HG03175 (cell line): ENCODE results near the gene PPP1R12B.
"Not testable (repeated sequence)": the region's sequence is repeated elsewhere in the genome, so short reads cannot be mapped to it uniquely, and the experiment has no call there.

Source experiments
- ATAC-seq: cut with Tn5 transposase; IDR thresholded peaks from one replicate; pipeline ENCODE4 v1.9.1; 2021; ENCODE audit warnings: mild to moderate bottlenecking, moderate library complexity; ENCODE audit not compliant: unreplicated experiment

The PPP1R12B gene

GRCh38 chr1:202526056-202526455, 177.6 kb downstream of the PPP1R12B start:
- not testable (repeated sequence) for ATAC-seq

GRCh38 chr1:202528096-202528722, 179.7 kb downstream of the PPP1R12B start:
- ATAC-seq: not testable (repeated sequence)

GRCh38 chr1:202530686-202531085, 182.2 kb downstream of the PPP1R12B start:
- ATAC-seq: not testable (repeated sequence)

- ATAC-seq: no peak
Observed at GRCh38 chr1:202531472-202531811, 182.9 kb downstream of the PPP1R12B start.

GRCh38 chr1:202531812-202532616, 183.5 kb downstream of the PPP1R12B start:
- ATAC-seq: not testable (repeated sequence)

- not testable (repeated sequence) for ATAC-seq
Observed at GRCh38 chr1:202539166-202539574, 190.7 kb downstream of the PPP1R12B start.

- ATAC-seq: not testable (repeated sequence)
Observed at GRCh38 chr1:202539583-202539982, 191.1 kb downstream of the PPP1R12B start.

GRCh38 chr1:202540014-202540413, 191.5 kb downstream of the PPP1R12B start:
- no peak for ATAC-seq

- no peak for ATAC-seq
Observed at GRCh38 chr1:202540448-202540847, 191.9 kb downstream of the PPP1R12B start.

- ATAC-seq: not testable (repeated sequence)
Observed at GRCh38 chr1:202540858-202541257, 192.4 kb downstream of the PPP1R12B start.

GRCh38 chr1:202542415-202542814, 193.9 kb downstream of the PPP1R12B start:
- ATAC-seq: not testable (repeated sequence)

GRCh38 chr1:202543537-202543936, 195.0 kb downstream of the PPP1R12B start:
- not testable (repeated sequence) for ATAC-seq

GRCh38 chr1:202544766-202545449, 196.4 kb downstream of the PPP1R12B start:
- ATAC-seq: not testable (repeated sequence)

- ATAC-seq: not testable (repeated sequence)
Observed at GRCh38 chr1:202545647-202546303, 197.3 kb downstream of the PPP1R12B start.

- ATAC-seq: peak; percentile 24
Observed at GRCh38 chr1:202546377-202546776, 197.9 kb downstream of the PPP1R12B start.

GRCh38 chr1:202546796-202547195, 198.3 kb downstream of the PPP1R12B start:
- peak; percentile 87 for ATAC-seq

- ATAC-seq: peak; percentile 64
Observed at GRCh38 chr1:202547215-202547614, 198.7 kb downstream of the PPP1R12B start.

- ATAC-seq: not testable (repeated sequence)
Observed at GRCh38 chr1:202550088-202550487, 201.6 kb downstream of the PPP1R12B start.

GRCh38 chr1:202551683-202552082, 203.2 kb downstream of the PPP1R12B start:
- no peak for ATAC-seq

GRCh38 chr1:202552615-202553014, 204.1 kb downstream of the PPP1R12B start:
- not testable (repeated sequence) for ATAC-seq

- ATAC-seq: not testable (repeated sequence)
Observed at GRCh38 chr1:202553078-202553477, 204.6 kb downstream of the PPP1R12B start.
